KG1 (cell line): Measurements from ENCODE around the gene ABL1.

Experiments
- DNase-seq: peaks from one replicate; lab custom pipeline; 2025; lab: John Stamatoyannopoulos, UW

Gene ABL1

GRCh38 chr9:130919559-130920145 lies 84.6 kb downstream of the ABL1 start:
- no peak for DNase-seq

DNA sequence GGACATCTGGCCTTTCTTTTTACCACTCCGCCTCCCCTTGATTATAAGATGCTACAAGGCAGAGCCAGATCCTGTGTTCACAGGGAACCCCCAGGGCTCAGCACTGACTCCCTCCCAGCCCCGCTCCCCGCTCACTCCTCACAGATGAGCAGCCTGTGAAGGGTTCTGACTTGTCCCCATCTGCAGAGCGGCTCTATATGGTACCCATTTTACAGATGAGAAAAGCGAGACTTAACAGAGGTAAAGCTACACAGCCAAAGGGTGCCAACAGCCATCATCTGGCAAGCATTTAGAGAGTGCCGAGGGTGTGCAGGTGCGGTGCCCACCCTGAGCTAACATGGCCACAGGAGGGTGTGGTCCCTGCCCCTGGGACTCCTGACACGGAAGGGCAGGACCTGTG lies 85.2 kb downstream of the ABL1 start:
- DNase-seq, result no peak

- no peak for DNase-seq
These were observed 85.8 kb downstream of the ABL1 start for GRCh38 chr9:130920762-130921299.

DNA sequence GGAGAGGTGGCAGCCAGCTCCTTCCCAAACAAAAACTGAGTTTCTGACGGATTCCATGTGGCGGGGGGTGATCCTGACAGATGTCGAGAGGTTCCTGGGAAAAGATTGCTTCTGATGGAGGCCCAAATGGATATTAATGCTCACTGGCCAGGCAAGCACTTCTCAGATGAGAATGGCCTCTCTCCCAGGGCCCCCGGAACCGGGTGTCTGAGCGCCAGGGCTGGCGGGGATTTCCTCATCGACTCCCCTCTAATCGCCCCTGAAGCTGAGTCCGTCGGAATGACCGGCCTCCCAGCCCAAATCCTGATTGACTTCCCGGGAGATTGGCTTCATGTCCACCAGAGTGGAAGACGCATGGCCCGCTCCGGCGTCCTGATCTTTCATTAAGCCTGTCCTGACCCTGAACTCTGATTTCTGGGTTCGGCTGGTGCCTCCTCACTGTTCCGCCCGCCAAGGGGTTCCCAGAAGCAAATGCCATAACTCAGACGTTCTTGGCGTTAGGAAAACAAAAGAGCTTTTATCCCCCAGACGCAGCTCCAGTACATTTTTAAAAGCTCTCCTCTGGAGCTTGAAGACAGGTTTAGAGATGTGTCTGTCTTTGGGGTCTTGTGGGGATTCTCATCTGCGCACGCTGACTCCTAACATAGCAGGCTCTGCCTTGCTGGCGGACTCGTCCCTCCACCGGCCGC lies 86.4 kb downstream of the ABL1 start:
- no peak for DNase-seq

- no peak for DNase-seq
These were observed 87.2 kb downstream of the ABL1 start for GRCh38 chr9:130921989-130922892.

- no peak for DNase-seq
These were observed 88.0 kb downstream of the ABL1 start for GRCh38 chr9:130922893-130923610.

DNA sequence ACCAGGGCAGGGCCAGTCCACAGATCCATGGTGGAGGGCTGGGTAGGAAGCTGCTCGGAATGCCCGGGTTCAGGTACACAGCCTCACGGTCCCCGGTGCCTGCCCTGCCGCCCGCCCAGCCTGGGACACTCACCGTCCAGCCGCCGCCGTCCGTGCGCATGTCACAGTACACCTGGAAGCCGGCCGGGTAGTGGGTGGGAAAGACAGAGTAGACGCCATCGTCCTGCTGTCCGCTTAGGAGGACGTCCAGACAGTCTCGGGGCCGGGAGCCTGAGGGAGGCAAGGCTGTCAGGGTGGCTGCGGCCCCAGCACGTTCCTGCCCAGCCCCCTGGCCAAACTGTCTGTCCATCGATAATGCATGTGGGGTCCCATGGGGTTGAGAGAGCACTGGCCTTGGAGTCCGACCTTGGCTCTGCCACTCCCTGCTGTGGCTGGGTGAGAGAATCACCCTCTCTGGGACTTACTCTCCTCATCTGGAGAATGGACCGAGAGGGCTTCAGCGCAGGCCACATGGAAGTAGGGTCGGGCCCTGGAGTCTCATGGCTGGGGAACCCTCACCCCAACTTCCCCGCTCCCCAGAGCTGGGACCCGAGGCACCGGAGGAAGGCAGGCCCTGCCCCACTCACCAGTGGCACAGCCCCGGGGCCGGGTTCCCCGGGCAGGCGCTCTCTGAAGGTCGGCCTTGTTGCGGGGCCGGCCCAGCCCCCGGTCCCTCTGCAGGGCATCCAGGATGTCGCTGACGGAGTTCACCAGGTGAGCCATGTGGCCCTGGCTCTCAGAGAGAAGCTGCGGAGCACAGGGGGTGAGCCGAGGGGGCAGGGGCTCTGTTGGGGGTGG lies 88.8 kb downstream of the ABL1 start:
- no peak for DNase-seq

DNA sequence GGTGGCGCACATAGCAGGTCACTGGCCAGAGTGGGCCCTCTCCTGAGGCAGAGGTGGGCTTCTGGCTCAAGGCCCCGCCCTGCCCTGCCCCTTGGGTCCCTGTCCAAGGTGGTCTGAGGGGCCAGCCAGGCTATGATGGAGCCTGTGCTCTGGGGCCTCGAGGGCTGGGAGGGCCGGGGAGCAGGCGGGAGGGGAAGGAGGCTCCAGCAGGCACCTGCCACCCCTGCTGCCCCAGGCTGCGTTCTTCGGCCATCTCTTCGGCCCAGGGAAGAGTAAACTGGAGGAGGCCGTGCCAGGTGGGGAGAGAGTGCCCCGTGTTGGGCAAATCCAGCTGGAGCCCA lies 89.4 kb downstream of the ABL1 start:
- DNase-seq, result no peak

GRCh38 chr9:130925050-130925678 lies 90.1 kb downstream of the ABL1 start:
- no peak for DNase-seq

GRCh38 chr9:130927338-130927737 lies 92.3 kb downstream of the ABL1 start:
- no peak for DNase-seq

DNA sequence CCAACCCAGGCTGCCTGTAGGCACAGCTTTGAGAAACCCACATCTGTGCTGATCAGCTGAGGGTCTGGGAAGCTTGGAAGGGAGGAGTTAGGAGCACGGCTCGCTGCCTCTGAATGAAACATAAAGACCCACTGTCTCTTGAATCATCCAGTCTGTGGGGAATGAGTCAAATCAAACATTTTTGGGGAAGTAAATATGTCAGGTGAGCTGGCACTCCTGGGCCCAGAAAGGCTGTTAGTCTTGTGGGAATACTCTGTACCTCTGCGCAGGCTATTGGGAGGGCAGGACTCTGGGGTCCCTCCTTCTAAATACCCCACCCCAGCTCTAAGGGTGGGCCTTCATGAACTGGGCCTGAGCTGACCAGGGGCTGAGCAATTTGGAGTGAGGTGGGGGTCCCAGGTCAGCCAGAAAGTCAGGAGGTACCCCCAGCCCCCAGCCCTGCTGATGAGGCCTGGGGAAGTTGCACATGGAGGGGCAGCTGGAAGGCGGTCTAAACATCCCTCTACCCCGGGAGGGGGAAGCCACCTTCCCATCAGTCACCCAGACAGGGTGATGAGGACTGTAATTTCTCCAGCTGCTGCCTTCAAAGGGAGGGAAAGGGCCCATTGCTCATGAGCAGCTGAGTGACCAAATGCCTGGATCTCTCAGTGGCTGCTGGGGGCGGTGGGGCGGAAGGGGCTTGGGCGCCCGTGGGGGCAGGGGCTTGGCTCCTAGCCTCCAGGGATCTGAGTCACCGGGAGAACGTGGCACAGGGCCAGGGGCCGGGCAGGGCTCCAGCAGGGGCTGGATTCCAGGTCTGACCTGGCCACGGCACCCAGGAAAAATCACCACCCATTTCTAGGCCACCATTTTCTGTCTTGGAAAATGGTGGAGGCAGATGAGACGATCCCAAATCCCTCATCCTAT lies 93.2 kb downstream of the ABL1 start:
- no peak for DNase-seq

DNA sequence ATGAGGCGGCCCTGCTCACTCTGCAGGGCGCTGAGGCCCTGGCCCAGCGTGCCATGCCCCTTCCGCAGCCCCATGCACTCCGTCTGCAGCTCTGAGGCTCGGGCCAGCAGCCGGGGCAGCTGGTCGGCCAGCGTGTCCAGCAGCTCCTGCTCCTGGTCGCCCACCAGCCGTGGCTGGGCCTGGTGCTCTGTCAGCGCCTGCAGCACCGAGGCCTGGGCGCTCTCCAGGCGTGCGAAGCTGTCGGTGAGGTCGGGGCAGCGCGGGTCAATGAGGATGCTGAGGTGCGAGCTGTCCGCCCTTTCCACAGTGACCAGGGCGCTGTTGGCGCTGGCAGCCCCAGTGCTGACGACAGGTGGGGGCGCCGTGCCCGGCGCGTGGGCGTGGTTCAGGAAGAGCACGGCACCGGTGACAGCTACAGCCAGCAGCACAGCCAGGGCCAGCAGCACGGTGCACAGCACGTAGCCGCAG lies 94.6 kb downstream of the ABL1 start:
- no peak for DNase-seq

GRCh38 chr9:130930132-130930803 lies 95.2 kb downstream of the ABL1 start:
- DNase-seq, result no peak

- DNase-seq, result no peak
These were observed 95.8 kb downstream of the ABL1 start for GRCh38 chr9:130930804-130931349.

DNA sequence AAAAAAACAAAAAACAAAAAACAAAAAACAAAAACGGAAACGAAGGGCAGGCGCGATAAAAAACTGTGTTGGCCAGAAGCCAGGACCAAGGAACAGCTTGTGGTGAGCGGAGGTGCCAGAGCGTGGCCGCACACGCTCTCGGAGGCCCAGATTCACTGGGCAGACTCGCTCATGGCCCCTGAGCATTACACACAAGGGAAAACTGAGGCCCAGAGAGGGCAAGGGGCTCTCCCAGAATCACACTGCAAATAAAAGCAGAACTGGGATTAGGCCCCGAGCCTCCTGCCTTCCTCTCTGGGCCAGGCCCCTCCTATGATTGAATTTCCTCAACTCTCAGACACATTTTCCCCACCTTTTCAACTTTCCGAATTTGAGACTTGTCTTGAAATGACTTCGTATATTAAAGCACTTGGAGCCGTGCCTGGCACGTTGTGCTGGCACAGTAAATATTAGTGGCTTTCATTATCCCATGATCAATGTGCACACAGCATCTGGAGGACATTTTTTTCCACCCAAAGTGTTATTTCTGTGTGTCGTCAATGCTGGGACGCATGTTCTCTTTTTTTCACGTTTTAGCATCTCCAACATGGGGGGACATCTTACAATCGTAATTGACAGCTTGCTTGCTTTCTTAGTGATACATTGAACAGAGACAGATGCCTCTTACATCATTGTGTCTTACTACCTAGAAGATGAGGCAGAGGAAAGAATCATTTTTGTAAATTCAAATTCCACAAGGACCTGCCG lies 96.6 kb downstream of the ABL1 start:
- no peak for DNase-seq

DNA sequence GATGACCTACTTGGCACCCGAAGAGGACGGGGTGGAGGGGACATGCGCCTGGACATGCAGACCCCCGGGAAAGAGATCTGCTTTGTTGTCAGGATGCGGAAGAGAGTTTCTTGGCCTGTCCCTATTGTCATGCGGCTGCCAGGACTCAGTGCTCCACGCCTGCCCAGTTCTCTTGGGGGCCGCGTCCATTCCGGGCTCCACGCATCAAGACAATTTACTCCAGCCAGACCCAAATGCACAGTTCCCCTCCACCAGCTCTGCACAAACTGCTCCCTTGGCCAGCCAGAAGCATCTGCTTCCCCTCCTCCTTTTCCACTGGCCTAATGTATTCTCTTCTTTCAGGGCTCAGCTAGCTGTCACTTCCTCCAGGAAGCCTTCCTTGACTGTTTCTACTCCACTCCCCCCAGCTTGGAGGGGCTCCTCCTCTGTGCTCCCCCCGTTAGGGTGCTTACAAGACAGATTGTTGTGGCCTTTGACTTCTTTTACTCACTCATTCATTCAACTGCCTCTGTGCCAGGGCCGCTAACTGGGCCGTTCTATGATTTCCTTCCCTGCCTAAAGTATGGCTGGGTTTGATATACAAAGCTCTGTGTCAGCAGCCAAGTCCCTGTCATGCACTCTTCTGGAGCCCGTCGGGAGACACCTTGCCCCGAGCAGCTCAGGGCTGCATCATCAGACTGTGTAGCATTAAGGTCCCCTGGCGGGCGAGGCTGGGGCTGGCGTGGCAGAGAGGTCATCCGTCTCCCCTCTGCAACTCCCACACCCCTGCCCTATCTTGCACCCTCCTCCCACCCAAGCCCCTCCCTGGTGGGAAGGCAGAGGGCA lies 97.4 kb downstream of the ABL1 start:
- no peak for DNase-seq
